Measurements from ENCODE around the gene EGLN2. TPM values are rescaled to one million over a fixed set of nuclear protein-coding genes. Genes with fewer than 3 reads are reported as not detected.

EGLN2 gene
- total and polyA plus RNA-seq, 9 of the 15 experiments (the other 6 are each of a cell fraction or from before 2014, with no cell fraction given), result 9.6 to 114 (median 71.0) TPM

- no peak for TF ChIP-seq ZNF609 (CRISPR knock-in tag; IDR thresholded peaks at IDR 0.05; ENCODE audit: borderline replicate concordance)
- TF ChIP-seq PREB (CRISPR knock-in tag; IDR thresholded peaks at IDR 0.05), result no peak
- 0 out of 2 replicates have a peak, but pooled peaks have one; percentile 28 for TF ChIP-seq MBD2 (IDR thresholded peaks at IDR 0.05; ENCODE audit: borderline replicate concordance, low read depth)
- no peak for TF ChIP-seq ZNF165 (CRISPR knock-in tag; IDR thresholded peaks at IDR 0.05; ENCODE audit: borderline replicate concordance)
- no peak for TF ChIP-seq ZNF280B (CRISPR knock-in tag; IDR thresholded peaks at IDR 0.05)
- TF ChIP-seq MTF1 (CRISPR knock-in tag; IDR thresholded peaks at IDR 0.05; ENCODE audit: borderline replicate concordance), result no peak
- no peak for TF ChIP-seq NFIX (CRISPR knock-in tag; IDR thresholded peaks at IDR 0.05; ENCODE audit: low read depth)
- no peak for TF ChIP-seq BCOR (IDR thresholded peaks at IDR 0.05)
- TF ChIP-seq CEBPG (CRISPR knock-in tag; IDR thresholded peaks at IDR 0.05), result no peak
- TF ChIP-seq CEBPG (tag; conservative IDR thresholded peaks at IDR 0.05 in 1 of 2, IDR thresholded peaks at IDR 0.05 in 1 of 2), result no peak
- TF ChIP-seq CTBP1 (IDR thresholded peaks at IDR 0.05; ENCODE audit: borderline replicate concordance), result peak; percentile 32; the same call in 1 of the 2 replicates
- TF ChIP-seq STAT5A (IDR thresholded peaks at IDR 0.05; ENCODE audit: borderline replicate concordance, low read length), result no peak
- TF ChIP-seq CREM (IDR thresholded peaks at IDR 0.05; ENCODE audit: low read depth), result no peak; the same call in none of the 2 replicates
- TF ChIP-seq PBX2 (CRISPR knock-in tag; IDR thresholded peaks at IDR 0.05; ENCODE audit: low read depth), result no peak
- TF ChIP-seq PBX2 (tag; conservative IDR thresholded peaks at IDR 0.05; ENCODE audit: low read depth), result peak; percentile 69
- no peak for TF ChIP-seq ZFP36 (IDR thresholded peaks at IDR 0.05; ENCODE audit: low read depth, low read length, partially characterized antibody)
- TF ChIP-seq ZBTB7A (IDR thresholded peaks at IDR 0.05; ENCODE audit: borderline replicate concordance, control insufficient read depth, low read depth, low read length), result peak; percentile 55; the same call in 1 of the 2 replicates
Measured at GRCh38 chr19:40798683-40799557, at the start of gene EGLN2 (continued).

Measured in K562 (cell line).